H1 (cell line): Measurements from ENCODE around the gene ENO4. TPM values are rescaled to one million over a fixed set of nuclear protein-coding genes. Genes with fewer than 3 reads are reported as not detected.
A peak's percentile ranks its signal among the peaks of the same experiment; 100 is the strongest.

Source experiments
- CTCF ChIA-PET: fragments of 300-600 bp; sonication (Branson Sonifier 250); formaldehyde crosslinking; loops from one replicate; lab custom pipeline; 2021; ENCODE audit not compliant: partially characterized antibody; lab: Charles Lee
- POLR2A ChIA-PET: fragments of 300-600 bp; sonication (Branson Sonifier 250); formaldehyde crosslinking; loops from one replicate; lab custom pipeline; 2021; ENCODE audit warnings: inconsistent platforms; ENCODE audit not compliant: partially characterized antibody; lab: Charles Lee
- DNase-seq, 2 experiments: peaks; one replicate each; pipeline versions ENCODE4 v3.0.0 to v3.0.0-alpha.2; 2010 to 2022; ENCODE audit warnings: low spot score in 2 of 2, low read depth in 1 of 2, mixed read lengths in 1 of 2
- FAIRE-seq: peaks from 2 replicates; lab custom pipeline; 2011; peaks lifted over from hg19 to GRCh38; lab: Jason Lieb, UNC
- H2AFZ ChIP-seq: 2 replicates; pipeline ENCODE4 v1.8.1; 2012; ENCODE audit warnings: low read length, inconsistent platforms
- H2AK5ac ChIP-seq: 2 replicates; pipeline ENCODE4 v1.6.1; 2013; ENCODE audit warnings: low read depth, low read length
- H2BK120ac ChIP-seq: replicated peaks from 2 replicates; pipeline ENCODE3; 2013; ENCODE audit warnings: low read depth, low read length, inconsistent platforms
- H2BK12ac ChIP-seq: 2 replicates; pipeline ENCODE4 v1.6.1; 2013; ENCODE audit warnings: low read depth, low read length
- H2BK15ac ChIP-seq: 2 replicates; pipeline ENCODE4 v1.6.1; 2013; ENCODE audit warnings: low read length
- H2BK20ac ChIP-seq: 2 replicates; pipeline ENCODE4 v1.6.1; 2013; ENCODE audit warnings: low read length
- H2BK5ac ChIP-seq: 2 replicates; pipeline ENCODE4 v1.6.1; 2013; ENCODE audit warnings: low read depth, low read length
- H3K14ac ChIP-seq: 2 replicates; pipeline ENCODE4 v1.6.1; 2013; ENCODE audit warnings: inconsistent platforms; ENCODE audit not compliant: insufficient read length
- H3K18ac ChIP-seq: 2 replicates; pipeline ENCODE4 v1.6.1; 2013; ENCODE audit warnings: low read length; ENCODE audit errors: extremely low read depth
- H3K23ac ChIP-seq: 2 replicates; pipeline ENCODE4 v1.6.1; 2013; ENCODE audit warnings: inconsistent platforms; ENCODE audit not compliant: insufficient read length
- H3K23me2 ChIP-seq: 2 replicates; pipeline ENCODE4 v1.6.1; 2013; ENCODE audit warnings: low read depth, low read length
- H3K27ac ChIP-seq: 2 replicates; pipeline ENCODE4 v1.6.1; 2011; ENCODE audit warnings: low read depth, low read length, inconsistent platforms
- H3K27me3 ChIP-seq, 4 experiments: replicated peaks in 1 of 4; 1 replicate in 1 of 4; 2 replicates in 3 of 4; pipeline versions ENCODE4 v1.6.1 to v1.8.1; 2011 to 2013; ENCODE audit warnings: low read length in 3 of 4, mild to moderate bottlenecking in 3 of 4, inconsistent platforms in 2 of 4, mixed read lengths in 2 of 4, moderate library complexity in 1 of 4; ENCODE audit not compliant: control insufficient read depth in 3 of 4, insufficient read depth in 3 of 4; ENCODE audit errors: extremely low read depth in 1 of 4
- H3K36me3 ChIP-seq, 4 experiments: 2 replicates each; pipeline versions ENCODE4 v1.6.1 to v1.8.1; 2011 to 2013; ENCODE audit warnings: mild to moderate bottlenecking in 4 of 4, low read length in 3 of 4, moderate library complexity in 2 of 4, control low read depth in 1 of 4, inconsistent platforms in 1 of 4; ENCODE audit not compliant: insufficient read depth in 4 of 4, control insufficient read depth in 2 of 4
- H3K4ac ChIP-seq: replicated peaks from 2 replicates; pipeline ENCODE3; 2013; ENCODE audit warnings: low read length, low read depth, mixed read lengths, inconsistent platforms; ENCODE audit not compliant: insufficient read length
- H3K4me1 ChIP-seq, 4 experiments: replicated peaks in 1 of 4; 1 replicate in 1 of 4; 2 replicates in 3 of 4; pipeline versions ENCODE4 v1.6.1 to v1.8.1; 2011 to 2013; ENCODE audit warnings: low read length in 3 of 4, inconsistent platforms in 2 of 4, mixed read lengths in 1 of 4; ENCODE audit not compliant: insufficient read depth in 4 of 4, control insufficient read depth in 3 of 4
- H3K4me2 ChIP-seq, 2 experiments: 2 replicates each; pipeline versions ENCODE4 v1.6.1 to v1.8.1; 2011 to 2013; ENCODE audit warnings: low read depth in 2 of 2, low read length in 2 of 2, control low read depth in 1 of 2, inconsistent platforms in 1 of 2, mild to moderate bottlenecking in 1 of 2; ENCODE audit not compliant: insufficient read depth in 1 of 2
- H3K4me3 ChIP-seq, 4 experiments: fragments of 200-600, 300-600 bp in 1 of 4; sonication (generic), shearing (Covaris generic), sonication (Bioruptor Twin) in 1 of 4; 2 replicates each; pipeline versions ENCODE4 v1.5.1 to v1.8.1; 2011 to 2016; ENCODE audit warnings: low read length in 4 of 4, low read depth in 3 of 4, control low read depth in 2 of 4, inconsistent platforms in 2 of 4, mild to moderate bottlenecking in 2 of 4, mixed read lengths in 1 of 4, moderate library complexity in 1 of 4; ENCODE audit not compliant: insufficient read depth in 2 of 4; ENCODE audit errors: extremely low read depth in 1 of 4
- H3K56ac ChIP-seq: replicated peaks from 2 replicates; pipeline ENCODE3; 2013; ENCODE audit warnings: low read depth, mild to moderate bottlenecking, mixed read lengths, low read length, inconsistent platforms; ENCODE audit not compliant: insufficient read length
- H3K79me1 ChIP-seq: 2 replicates; pipeline ENCODE4 v1.6.1; 2013; ENCODE audit warnings: low read depth, low read length, control low read depth
- H3K79me2 ChIP-seq, 2 experiments: 2 replicates each; pipeline versions ENCODE4 v1.6.1 to v1.8.1; 2012 to 2013; ENCODE audit warnings: low read length in 2 of 2, mild to moderate bottlenecking in 2 of 2, inconsistent platforms in 1 of 2; ENCODE audit not compliant: insufficient read depth in 2 of 2, control insufficient read depth in 1 of 2
- H3K9ac ChIP-seq, 4 experiments: replicated peaks in 1 of 4; 1 replicate in 1 of 4; 2 replicates in 3 of 4; pipeline versions ENCODE4 v1.6.1 to v1.8.1; 2011 to 2013; ENCODE audit warnings: low read depth in 3 of 4, low read length in 3 of 4, control low read depth in 2 of 4, mild to moderate bottlenecking in 2 of 4, moderate library complexity in 2 of 4, inconsistent platforms in 1 of 4; ENCODE audit errors: extremely low read depth in 1 of 4
- H3K9me3 ChIP-seq, 2 experiments: 2 replicates each; pipeline versions ENCODE4 v1.6.1 to v1.8.1; 2012 to 2013; ENCODE audit warnings: mild to moderate bottlenecking in 2 of 2, moderate library complexity in 2 of 2, control low read depth in 1 of 2, inconsistent platforms in 1 of 2, low read depth in 1 of 2, low read length in 1 of 2, mixed read lengths in 1 of 2; ENCODE audit not compliant: insufficient read depth in 2 of 2
- H4K20me1 ChIP-seq, 2 experiments: replicated peaks in 1 of 2; 2 replicates each; pipeline versions ENCODE3 to v1.8.1; 2011 to 2013; ENCODE audit warnings: inconsistent platforms in 2 of 2, low read length in 2 of 2, mild to moderate bottlenecking in 1 of 2; ENCODE audit not compliant: insufficient read depth in 2 of 2, control insufficient read depth in 1 of 2
- H4K5ac ChIP-seq: 2 replicates; pipeline ENCODE4 v1.6.1; 2013; ENCODE audit warnings: low read length, low read depth, mixed read lengths, inconsistent platforms; ENCODE audit not compliant: insufficient read length
- H4K8ac ChIP-seq: 2 replicates; pipeline ENCODE4 v1.8.0; 2013; ENCODE audit warnings: mild to moderate bottlenecking, moderate library complexity, low read length, inconsistent platforms; ENCODE audit not compliant: insufficient read depth; ENCODE audit errors: extremely low read depth
- H4K91ac ChIP-seq: replicated peaks from 2 replicates; pipeline ENCODE3; 2013; ENCODE audit warnings: low read length, mixed read lengths, inconsistent platforms; ENCODE audit not compliant: insufficient read length
- GTF2F1 ChIP-seq: IDR thresholded peaks from 2 replicates; pipeline ENCODE4 v1.6.1; 2012; ENCODE audit warnings: low read depth, low read length, improper control_type of control experiment, borderline replicate concordance
- KDM4A ChIP-seq: IDR thresholded peaks from one replicate; pipeline ENCODE4 v1.7.1; 2012; ENCODE audit warnings: low read depth, mild to moderate bottlenecking, moderate library complexity, low read length, inconsistent platforms; ENCODE audit not compliant: severe bottlenecking
- NANOG ChIP-seq: IDR thresholded peaks from 2 replicates; pipeline ENCODE4 v1.6.1; 2011; ENCODE audit warnings: low read length, low read depth, mild to moderate bottlenecking, inconsistent platforms; ENCODE audit not compliant: insufficient read depth, poor library complexity, severe bottlenecking
- POU5F1 ChIP-seq: IDR thresholded peaks from 2 replicates; pipeline ENCODE4 v1.6.1; 2011; ENCODE audit warnings: low read depth, mild to moderate bottlenecking, low read length, moderate library complexity
- RBBP5 ChIP-seq: IDR thresholded peaks from 2 replicates; pipeline ENCODE4 v1.7.1; 2012; ENCODE audit warnings: low read depth, mild to moderate bottlenecking, inconsistent platforms, low read length, moderate library complexity, borderline replicate concordance
- RNF2 ChIP-seq: fragments of 200-900, 300-1000 bp; sonication (generic); IDR thresholded peaks from 2 replicates; pipeline ENCODE4 v1.7.1; 2016; ENCODE audit warnings: borderline replicate concordance, low read depth, mild to moderate bottlenecking, antibody characterized with exemption, low read length; ENCODE audit not compliant: poor library complexity, severe bottlenecking; ENCODE audit errors: missing control alignments
- TAF1 ChIP-seq: IDR thresholded peaks from 2 replicates; pipeline ENCODE4 v1.6.1; 2011; ENCODE audit warnings: mild to moderate bottlenecking, low read depth, low read length
- TAF7 ChIP-seq: optimal IDR thresholded peaks from 2 replicates; pipeline ENCODE3; 2011; ENCODE audit warnings: low read depth, mild to moderate bottlenecking, inconsistent platforms, low read length, moderate library complexity, borderline replicate concordance
- TCF12 ChIP-seq: IDR thresholded peaks from 2 replicates; pipeline ENCODE4 v1.6.1; 2011; ENCODE audit warnings: low read depth, mild to moderate bottlenecking, low read length
- YY1 ChIP-seq: IDR thresholded peaks from 2 replicates; pipeline ENCODE4 v1.6.1; 2011; ENCODE audit warnings: low read depth, mild to moderate bottlenecking, low read length
- ZNF274 ChIP-seq: IDR thresholded peaks from 2 replicates; pipeline ENCODE4 v1.7.0; 2012; ENCODE audit warnings: low read length, borderline replicate concordance; ENCODE audit errors: extremely low read depth
- WGBS, 2 experiments: shearing (Covaris generic) in 1 of 2; methylation state at CpG; one replicate each; pipeline versions ENCODE4 v1.1.6 to v1.1.7; 2013 to 2015; ENCODE audit warnings: low lambda C conversion rate in 2 of 2, mixed read lengths in 2 of 2, inconsistent platforms in 1 of 2, low coverage in 1 of 2, missing lambda C conversion rate in 1 of 2; ENCODE audit not compliant: insufficient replicate concordance in 2 of 2, insufficient coverage in 1 of 2, insufficient read length in 1 of 2; ENCODE audit errors: extremely low coverage in 1 of 2, missing lambda C conversion rate in 1 of 2; 5-methylcytosine and 5-hydroxymethylcytosine counted together
- polyA plus RNA-seq, 7 experiments: library from polyadenylated mRNA; depleted of rRNA in 3 of 7; stranded (reverse) in 5 of 7; unstranded in 2 of 7; fragments of >200 nt in 5 of 7; fragments of 200-250 nt in 2 of 7; gene quantifications; 1 replicate in 5 of 7; 2 replicates in 1 of 7; 4 replicates in 1 of 7; pipeline versions ENCODE4 v1.2.1 to v1.2.3, GENCODE V29; 2011 to 2013; ENCODE audit warnings: missing spikeins in 2 of 7, mixed read lengths in 2 of 7
- total RNA-seq: library from RNA; stranded (reverse); fragmentation: NEBNext Ultra II Directional; extraction: Animal tissue kit (Norgen Biotek cat#: 25700); gene quantifications from 2 replicates; pipeline ENCODE4 v1.2.1, GENCODE V29; 2021

ENO4 gene
- total and polyA plus RNA-seq, 2 of the 8 experiments (the other 6 are each of a cell fraction or from before 2014, with no cell fraction given), result 0.77 TPM; not detected in 1

DNA sequence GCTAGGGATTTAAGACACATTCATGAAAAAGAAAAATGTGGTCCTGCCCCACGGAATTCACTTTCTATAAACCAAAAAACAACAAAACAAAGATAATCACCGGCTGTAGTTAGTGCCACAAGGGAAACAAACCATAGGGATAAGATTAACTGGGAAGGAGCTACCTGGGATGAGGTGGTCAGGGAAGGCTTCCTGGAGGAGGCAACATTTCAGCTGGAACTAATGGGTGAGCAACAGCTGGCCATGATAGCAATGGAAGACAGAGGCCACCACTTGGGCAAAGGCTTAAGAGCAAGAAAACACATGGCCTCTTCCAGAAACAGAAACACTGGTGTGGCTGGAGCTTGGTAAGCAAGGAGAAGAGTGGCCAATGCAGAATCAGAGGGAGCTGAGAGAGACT lies 38.4 kb upstream of the ENO4 start:
- no peak overlapping the region for H2BK120ac ChIP-seq
- FAIRE-seq (no peak), DNase-seq (no peak)
- H3K4ac ChIP-seq, result no peak overlapping the region
- H2BK20ac ChIP-seq, result no peak overlapping the region
- H3K79me2 ChIP-seq, result no peaks in the 10 kb centered on the region
- no peak overlapping the region for H4K5ac ChIP-seq
- H4K8ac ChIP-seq, result no peak overlapping the region
- no peaks in the 10 kb centered on the region for H4K20me1 ChIP-seq
- no peak overlapping the region for H2BK15ac ChIP-seq
- H2AK5ac ChIP-seq, result 0 out of 2 replicates have a peak overlapping the region, but pooled peaks have one; percentile 82
- H3K18ac ChIP-seq, result no peak overlapping the region; the same call in 1 of the 2 replicates
- H2BK12ac ChIP-seq, result peak overlapping the region; percentile 39; the same call in 1 of the 2 replicates
- no peak overlapping the region for H4K91ac ChIP-seq
- H3K4me1 ChIP-seq, result peaks cover 0 to 2% (median 0%) of the 10 kb centered on the region in 4 experiments; a peak in 2 of 7 replicates
- no peaks in the 10 kb centered on the region for H3K36me3 ChIP-seq
- H2BK5ac ChIP-seq, result no peak overlapping the region; the same call in 1 of the 2 replicates
- ChIA-PET CTCF (interaction anchor here (2.8 to 28.3 kb wide), 4 partner anchors 16 to 359 kb away, joined by 13 to 531 read pairs (median 98); no protein-coding TSS in a partner anchor), POLR2A (no interaction called here)
- H3K27me3 ChIP-seq, result no peaks in the 10 kb centered on the region
- no peak overlapping the region for H3K9ac ChIP-seq
- H3K9me3 ChIP-seq, result no peaks in the 10 kb centered on the region
- no peaks in the 10 kb centered on the region for H3K23me2 ChIP-seq
- H2AFZ ChIP-seq, result no peak overlapping the region
- WGBS, 2 experiments, result 89% methylated on average over 2 of the region's 2 CpGs; no CpG with 5 or more reads in 1 of the 2 experiments
- H3K14ac ChIP-seq, result no peak overlapping the region
- H3K4me3 ChIP-seq, result no peak overlapping the region
- no peak overlapping the region for H3K27ac ChIP-seq
- TF ChIP-seq ZNF274 (no peak), YY1 (no peak), KDM4A (no peak), POU5F1 (no peak), NANOG (no peak), TAF1 (no peak), GTF2F1 (no peak), RBBP5 (no peak), TAF7 (no peak), TCF12 (no peak), RNF2 (no peak)
- H3K23ac ChIP-seq, result no peak overlapping the region
- no peak overlapping the region for H3K56ac ChIP-seq
- H3K4me2 ChIP-seq, result no peak overlapping the region
- H3K79me1 ChIP-seq, result no peaks in the 10 kb centered on the region
